ENCODE measurements around the gene WNT3A. TPM values are rescaled to one million over a fixed set of nuclear protein-coding genes. Genes with fewer than 3 reads are reported as not detected.
A peak's percentile ranks its signal among the peaks of the same experiment; 100 is the strongest.

WNT3A gene
- total and polyA plus RNA-seq, 10 donors: not detected

- DNase-seq: peak; percentile 77
- Histone ChIP-seq H3K27ac (no peak overlapping the region), H3K36me3 (peaks cover 0 to 36% (median 22%) of the 10 kb centered on the region in 6 donors), H3K9me3 (no peaks in the 10 kb centered on the region), H3K4me1 (peaks cover 25 to 79% (median 59%) of the 10 kb centered on the region in 6 donors), H3K4me3 (no peak overlapping the region), H3K27me3 (replicated peaks in 1 of 7) (no peaks in the 10 kb centered on the region)
- intact Hi-C loops (cut with DNase I; ENCODE audit: low total_unique reads): no loop called here
- TF ChIP-seq CTCF (IDR thresholded peaks at IDR 0.05 in 8 of 11, conservative IDR thresholded peaks at IDR 0.05 in 3 of 11) (no peak), POLR2AphosphoS5 (IDR thresholded peaks at IDR 0.05) (peak in 1 of 3 donors; percentile 41)
- WGBS, 5 donors: 77 to 100% (median 81%) methylated on average over 5 to 9 of the region's 9 CpGs
These were observed 98.6 kb downstream of the WNT3A start for GRCh38 chr1:228105270-228105995.

- no peaks in the 10 kb centered on the region for H3K27me3 ChIP-seq (replicated peaks in 1 of 7)
- H3K4me3 ChIP-seq: no peak overlapping the region
- H3K27ac ChIP-seq: no peak overlapping the region
- peak; percentile 76 for DNase-seq
- no peak for TF ChIP-seq POLR2A (IDR thresholded peaks at IDR 0.05)
- TF ChIP-seq CTCF (IDR thresholded peaks at IDR 0.05 in 8 of 11, conservative IDR thresholded peaks at IDR 0.05 in 3 of 11): no peak
- no peak for TF ChIP-seq POLR2AphosphoS5 (IDR thresholded peaks at IDR 0.05)
- H3K36me3 ChIP-seq: peaks cover 0 to 28% (median 20%) of the 10 kb centered on the region in 6 donors
- intact Hi-C loops (cut with DNase I; ENCODE audit: low total_unique reads): no loop called here
- H3K4me1 ChIP-seq: peaks cover 25 to 77% (median 57%) of the 10 kb centered on the region in 6 donors
- no peaks in the 10 kb centered on the region for H3K9me3 ChIP-seq
- WGBS, 5 donors: 86 to 90% (median 87%) methylated on average over 7 to 8 of the region's 8 CpGs
These were observed 99.4 kb downstream of the WNT3A start for GRCh38 chr1:228105996-228106799.

- TF ChIP-seq CTCF (IDR thresholded peaks at IDR 0.05 in 8 of 11, conservative IDR thresholded peaks at IDR 0.05 in 3 of 11): no peak
- TF ChIP-seq POLR2AphosphoS5 (IDR thresholded peaks at IDR 0.05): no peak
- DNase-seq: peak; percentile 75
- Histone ChIP-seq H3K4me1 (peaks cover 23 to 72% (median 51%) of the 10 kb centered on the region in 6 donors), H3K4me3 (no peak overlapping the region), H3K27me3 (replicated peaks in 1 of 7) (no peaks in the 10 kb centered on the region), H3K36me3 (peaks cover 0 to 27% (median 20%) of the 10 kb centered on the region in 6 donors), H3K27ac (no peak overlapping the region), H3K9me3 (no peaks in the 10 kb centered on the region)
- intact Hi-C loops (cut with DNase I; ENCODE audit: low total_unique reads): no loop called here
- WGBS, 5 donors: 89 to 95% (median 95%) methylated on average over 9 of the region's 9 CpGs
These were observed 99.9 kb downstream of the WNT3A start for GRCh38 chr1:228106800-228107054.

GRCh38 chr1:228107636-228108035 is 100.8 kb downstream of the WNT3A start:
- H3K4me3 ChIP-seq: peak overlapping the region in 1 of 8 donors; percentile 89
- H3K27me3 ChIP-seq (replicated peaks in 1 of 7): no peaks in the 10 kb centered on the region
- intact Hi-C loops (cut with DNase I; ENCODE audit: low total_unique reads): no loop called here
- DNase-seq: peak; percentile 83
- H3K4me1 ChIP-seq: peaks cover 20 to 63% (median 43%) of the 10 kb centered on the region in 6 donors
- H3K9me3 ChIP-seq: no peaks in the 10 kb centered on the region
- H3K27ac ChIP-seq: peak overlapping the region in 1 of 8 donors; percentile 96
- TF ChIP-seq POLR2A (IDR thresholded peaks at IDR 0.05) (no peak), CTCF (IDR thresholded peaks at IDR 0.05 in 8 of 11, conservative IDR thresholded peaks at IDR 0.05 in 3 of 11) (no peak), POLR2AphosphoS5 (IDR thresholded peaks at IDR 0.05) (no peak)
- peaks cover 0 to 27% (median 20%) of the 10 kb centered on the region in 6 donors for H3K36me3 ChIP-seq
- 88 to 94% (median 89%) methylated on average over 17 to 19 of the region's 19 CpGs for WGBS, 5 donors

All from spleen (tissue), 11 donors.